ENCODE results near the gene MANBA. TPM values are rescaled to one million over a fixed set of nuclear protein-coding genes. Genes with fewer than 3 reads are reported as not detected.

Gene MANBA
- total RNA-seq, 1 experiment from 2014 or later = 13.6 TPM

GRCh38 chr4:102693861-102694260, 66.9 kb downstream of the MANBA start:
- no peaks in the 10 kb centered on the region for H3K36me3 Mint-ChIP-seq (ENCODE audit: insufficient read depth, unreplicated experiment)
- intact Hi-C loops (cut with micrococcal nuclease; ENCODE audit: unreplicated experiment) = no loop called here
- H3K9me3 Mint-ChIP-seq (ENCODE audit: low read depth, unreplicated experiment) = no peaks in the 10 kb centered on the region
- H3K4me1 Mint-ChIP-seq (ENCODE audit: low read depth, unreplicated experiment) = no peaks in the 10 kb centered on the region
- no TSS peak for BruUV-seq (replicated peaks)
- H3K4me3 Mint-ChIP-seq (ENCODE audit: low read depth, unreplicated experiment) = no peak overlapping the region
- H3K27ac Mint-ChIP-seq (ENCODE audit: unreplicated experiment) = no peak overlapping the region
- TF ChIP-seq CTCF (IDR thresholded peaks at IDR 0.05; ENCODE audit: unreplicated experiment) = no peak
- DNase-seq = no peak
- CTCF ChIA-PET = no interaction called here
- no peaks in the 10 kb centered on the region for H3K27me3 Mint-ChIP-seq (ENCODE audit: unreplicated experiment)

- TF ChIP-seq CTCF (IDR thresholded peaks at IDR 0.05; ENCODE audit: unreplicated experiment) = no peak
- H3K27ac Mint-ChIP-seq (ENCODE audit: unreplicated experiment) = no peak overlapping the region
- H3K27me3 Mint-ChIP-seq (ENCODE audit: unreplicated experiment) = no peaks in the 10 kb centered on the region
- intact Hi-C loops (cut with micrococcal nuclease; ENCODE audit: unreplicated experiment) = no loop called here
- no peak for DNase-seq
- no peaks in the 10 kb centered on the region for H3K9me3 Mint-ChIP-seq (ENCODE audit: low read depth, unreplicated experiment)
- no peaks in the 10 kb centered on the region for H3K36me3 Mint-ChIP-seq (ENCODE audit: insufficient read depth, unreplicated experiment)
- no TSS peak for BruUV-seq (replicated peaks)
- no peaks in the 10 kb centered on the region for H3K4me1 Mint-ChIP-seq (ENCODE audit: low read depth, unreplicated experiment)
- no peak overlapping the region for H3K4me3 Mint-ChIP-seq (ENCODE audit: low read depth, unreplicated experiment)
- CTCF ChIA-PET = no interaction called here
These were observed 67.4 kb downstream of the MANBA start for GRCh38 chr4:102693262-102693850.

GRCh38 chr4:102692474-102692873, 68.3 kb downstream of the MANBA start:
- H3K9me3 Mint-ChIP-seq (ENCODE audit: low read depth, unreplicated experiment) = no peaks in the 10 kb centered on the region
- H3K27ac Mint-ChIP-seq (ENCODE audit: unreplicated experiment) = no peak overlapping the region
- no peak overlapping the region for H3K4me3 Mint-ChIP-seq (ENCODE audit: low read depth, unreplicated experiment)
- H3K4me1 Mint-ChIP-seq (ENCODE audit: low read depth, unreplicated experiment) = no peaks in the 10 kb centered on the region
- CTCF ChIA-PET = interaction anchor here (0.5 kb wide), 1 partner anchor 30 kb away, joined by 5 read pairs; no protein-coding TSS in a partner anchor
- H3K27me3 Mint-ChIP-seq (ENCODE audit: unreplicated experiment) = no peaks in the 10 kb centered on the region
- H3K36me3 Mint-ChIP-seq (ENCODE audit: insufficient read depth, unreplicated experiment) = no peaks in the 10 kb centered on the region
- TF ChIP-seq CTCF (IDR thresholded peaks at IDR 0.05; ENCODE audit: unreplicated experiment) = no peak
- intact Hi-C loops (cut with micrococcal nuclease; ENCODE audit: unreplicated experiment) = loop anchor here (1.0 kb wide), 1 partner anchor 43 kb away; no protein-coding TSS in a partner anchor
- no peak for DNase-seq
- BruUV-seq (replicated peaks) = no TSS peak

GRCh38 chr4:102687982-102688433, 72.8 kb downstream of the MANBA start:
- Mint-ChIP-seq H3K4me1 (ENCODE audit: low read depth, unreplicated experiment) (no peaks in the 10 kb centered on the region), H3K27ac (ENCODE audit: unreplicated experiment) (no peak overlapping the region), H3K9me3 (ENCODE audit: low read depth, unreplicated experiment) (no peaks in the 10 kb centered on the region), H3K4me3 (ENCODE audit: low read depth, unreplicated experiment) (no peak overlapping the region), H3K27me3 (ENCODE audit: unreplicated experiment) (no peaks in the 10 kb centered on the region), H3K36me3 (ENCODE audit: insufficient read depth, unreplicated experiment) (no peaks in the 10 kb centered on the region)
- no TSS peak for BruUV-seq (replicated peaks)
- DNase-seq = no peak
- no peak for TF ChIP-seq CTCF (IDR thresholded peaks at IDR 0.05; ENCODE audit: unreplicated experiment)
- intact Hi-C loops (cut with micrococcal nuclease; ENCODE audit: unreplicated experiment) = no loop called here
- CTCF ChIA-PET = no interaction called here

Measured in Calu3 (cell line).